Stomach (tissue), 4 donors: ENCODE measurements around the gene UXS1.

Source experiments
- EP300 ChIP-seq: sonication (generic); formaldehyde crosslinking; IDR thresholded peaks from one replicate; pipeline ENCODE4 v1.6.1; 2017; ENCODE audit warnings: antibody characterized with exemption
- POLR2A ChIP-seq, 4 donors: fragments of 450-650 bp; IDR thresholded peaks; one replicate each; pipeline ENCODE4 v1.6.1; 2016; ENCODE audit warnings: antibody characterized with exemption in 4 of 4, control low read depth in 2 of 4, mild to moderate bottlenecking in 1 of 4, moderate library complexity in 1 of 4
- TF ChIP-seq, protein P1 (sequence below), 7 experiments: fragments of 450-650 bp in 4 of 7; fragments of 200-600 bp in 3 of 7; sonication (generic) in 3 of 7; IDR thresholded peaks; one replicate each; pipeline ENCODE4 v1.5.1; 2016 to 2019; ENCODE audit warnings: antibody characterized with exemption in 7 of 7, control low read depth in 2 of 7, mild to moderate bottlenecking in 1 of 7

DNA sequence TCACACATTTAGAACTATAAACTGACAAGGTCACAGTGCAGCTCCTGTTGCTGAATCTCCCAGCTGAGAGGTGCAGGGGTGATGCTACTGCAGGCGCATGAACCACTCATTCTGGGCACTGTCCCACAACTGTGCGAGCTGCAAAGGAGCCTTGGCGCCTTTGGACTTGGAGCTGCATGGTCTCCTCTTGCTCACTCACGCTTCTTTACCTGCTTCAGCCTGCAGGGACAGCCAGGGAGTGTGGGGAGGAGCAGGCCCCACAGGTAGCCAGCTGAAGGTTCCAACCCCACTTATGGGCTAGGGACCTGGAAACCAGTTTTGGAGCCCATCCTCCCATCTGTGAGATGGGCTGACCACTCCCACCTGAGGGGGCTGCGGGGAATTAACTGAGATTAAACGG lies 75.0 kb downstream of the UXS1 start:
- TF ChIP-seq POLR2A (IDR thresholded peaks at IDR 0.05), result no peak
- TF ChIP-seq, protein P1, sequence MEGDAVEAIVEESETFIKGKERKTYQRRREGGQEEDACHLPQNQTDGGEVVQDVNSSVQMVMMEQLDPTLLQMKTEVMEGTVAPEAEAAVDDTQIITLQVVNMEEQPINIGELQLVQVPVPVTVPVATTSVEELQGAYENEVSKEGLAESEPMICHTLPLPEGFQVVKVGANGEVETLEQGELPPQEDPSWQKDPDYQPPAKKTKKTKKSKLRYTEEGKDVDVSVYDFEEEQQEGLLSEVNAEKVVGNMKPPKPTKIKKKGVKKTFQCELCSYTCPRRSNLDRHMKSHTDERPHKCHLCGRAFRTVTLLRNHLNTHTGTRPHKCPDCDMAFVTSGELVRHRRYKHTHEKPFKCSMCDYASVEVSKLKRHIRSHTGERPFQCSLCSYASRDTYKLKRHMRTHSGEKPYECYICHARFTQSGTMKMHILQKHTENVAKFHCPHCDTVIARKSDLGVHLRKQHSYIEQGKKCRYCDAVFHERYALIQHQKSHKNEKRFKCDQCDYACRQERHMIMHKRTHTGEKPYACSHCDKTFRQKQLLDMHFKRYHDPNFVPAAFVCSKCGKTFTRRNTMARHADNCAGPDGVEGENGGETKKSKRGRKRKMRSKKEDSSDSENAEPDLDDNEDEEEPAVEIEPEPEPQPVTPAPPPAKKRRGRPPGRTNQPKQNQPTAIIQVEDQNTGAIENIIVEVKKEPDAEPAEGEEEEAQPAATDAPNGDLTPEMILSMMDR (IDR thresholded peaks at IDR 0.05), result no peak
- TF ChIP-seq EP300, result no peak
